Medulla oblongata (tissue), 1 donor: ENCODE results near the gene LAMB3.

Experiments used
- DNase-seq: peaks from one replicate; pipeline ENCODE4 v3.0.0-alpha.2; 2015; ENCODE audit errors: extremely low spot score

Gene LAMB3

GRCh38 chr1:209618756-209619420 lies 33.3 kb downstream of the LAMB3 start:
- peak; percentile 63 for DNase-seq

GRCh38 chr1:209618291-209618690 lies 33.9 kb downstream of the LAMB3 start:
- DNase-seq: no peak

- DNase-seq: no peak
Observed at GRCh38 chr1:209617755-209618154, 34.5 kb downstream of the LAMB3 start.

- no peak for DNase-seq
Observed at GRCh38 chr1:209617047-209617673, 35.1 kb downstream of the LAMB3 start.

- DNase-seq: no peak
Observed at GRCh38 chr1:209616366-209617046, 35.7 kb downstream of the LAMB3 start.

GRCh38 chr1:209614906-209615305 lies 37.3 kb downstream of the LAMB3 start:
- DNase-seq: no peak

GRCh38 chr1:209614151-209614420 lies 38.1 kb downstream of the LAMB3 start:
- no peak for DNase-seq

- no peak for DNase-seq
Observed at GRCh38 chr1:209613400-209614150, 38.6 kb downstream of the LAMB3 start.

GRCh38 chr1:209612646-209613399 lies 39.4 kb downstream of the LAMB3 start:
- DNase-seq: no peak

- no peak for DNase-seq
Observed at GRCh38 chr1:209611771-209612570, 40.3 kb downstream of the LAMB3 start.

- DNase-seq: no peak
Observed at GRCh38 chr1:209610631-209610905, 41.7 kb downstream of the LAMB3 start.

- no peak for DNase-seq
Observed at GRCh38 chr1:209609791-209610630, 42.2 kb downstream of the LAMB3 start.

- DNase-seq: no peak
Observed at GRCh38 chr1:209609041-209609790, 43.0 kb downstream of the LAMB3 start.

GRCh38 chr1:209607795-209608178 lies 44.4 kb downstream of the LAMB3 start:
- no peak for DNase-seq

- no peak for DNase-seq
Observed at GRCh38 chr1:209607102-209607794, 45.0 kb downstream of the LAMB3 start.

GRCh38 chr1:209603877-209604276 lies 48.3 kb downstream of the LAMB3 start:
- no peak for DNase-seq

GRCh38 chr1:209601809-209602657 lies 50.2 kb downstream of the LAMB3 start:
- peak; percentile 78 for DNase-seq

GRCh38 chr1:209600541-209600940 lies 51.7 kb downstream of the LAMB3 start:
- no peak for DNase-seq
